Endothelial cell of umbilical vein (primary cell): ENCODE results near the gene EVC. TPM values are rescaled to one million over a fixed set of nuclear protein-coding genes. Genes with fewer than 3 reads are reported as not detected.

Experiments used
- BruUV-seq: library from RNA; stranded (reverse); fragments of 400-500 nt; replicated peaks from 2 replicates; lab custom pipeline; 2021; lab: Mats Ljungman, UMichigan
- CTCF ChIA-PET: fragments of 300-600, 350-600 bp; sonication (Branson Sonifier 250); formaldehyde crosslinking; loops from one replicate; lab custom pipeline; 2021; ENCODE audit warnings: antibody characterized with exemption, inconsistent platforms; lab: Charles Lee
- POLR2A ChIA-PET: fragments of 300-600, 350-600 bp; sonication (Branson Sonifier 250); formaldehyde crosslinking; loops from one replicate; lab custom pipeline; 2021; ENCODE audit warnings: antibody characterized with exemption, inconsistent platforms; lab: Charles Lee
- DNase-seq: peaks from one replicate; pipeline ENCODE4 v3.0.0-alpha.2; 2011; ENCODE audit warnings: low read depth, low spot score
- FAIRE-seq: peaks from 2 replicates; lab custom pipeline; 2011; peaks lifted over from hg19 to GRCh38; lab: Jason Lieb, UNC
- H2AFZ ChIP-seq: 2 replicates; pipeline ENCODE4 v1.6.0; 2012; ENCODE audit warnings: low read depth, low read length, control low read depth, inconsistent platforms
- H3K27ac ChIP-seq: 2 replicates; pipeline ENCODE4 v1.5.1; 2011; ENCODE audit warnings: low read depth, mild to moderate bottlenecking, control low read depth, low read length, moderate library complexity; ENCODE audit not compliant: insufficient read depth
- H3K27me3 ChIP-seq, 2 experiments: 2 replicates each; pipeline versions ENCODE4 v1.6.0 to v1.6.1; 2011; ENCODE audit warnings: low read length in 2 of 2, mixed read lengths in 1 of 2; ENCODE audit not compliant: control insufficient read depth in 2 of 2, insufficient read depth in 2 of 2
- H3K36me3 ChIP-seq, 2 experiments: 2 replicates in 1 of 2; 3 replicates in 1 of 2; pipeline ENCODE4 v1.5.1; 2011; ENCODE audit warnings: low read length in 2 of 2, mild to moderate bottlenecking in 1 of 2, moderate library complexity in 1 of 2; ENCODE audit not compliant: control insufficient read depth in 2 of 2, insufficient read depth in 2 of 2; ENCODE audit errors: extremely low read depth in 1 of 2
- H3K4me1 ChIP-seq: 3 replicates; pipeline ENCODE4 v1.5.1; 2011; ENCODE audit warnings: mild to moderate bottlenecking, low read length; ENCODE audit not compliant: control insufficient read depth, insufficient read depth; ENCODE audit errors: extremely low read depth
- H3K4me2 ChIP-seq: 2 replicates; pipeline ENCODE4 v1.6.1; 2011; ENCODE audit warnings: low read length, control low read depth, mixed read lengths; ENCODE audit not compliant: insufficient read depth
- H3K4me3 ChIP-seq, 3 experiments: fragments of 200-600 bp in 1 of 3; sonication (generic), shearing (Covaris generic) in 1 of 3; replicated peaks in 1 of 3; 2 replicates each; pipeline ENCODE4 v1.5.1; 2011 to 2016; ENCODE audit warnings: control low read depth in 3 of 3, low read length in 3 of 3, mild to moderate bottlenecking in 2 of 3, inconsistent platforms in 1 of 3, low read depth in 1 of 3, moderate library complexity in 1 of 3; ENCODE audit not compliant: insufficient read depth in 1 of 3
- H3K79me2 ChIP-seq: 2 replicates; pipeline ENCODE4 v1.6.0; 2012; ENCODE audit warnings: low read length, inconsistent platforms; ENCODE audit not compliant: control insufficient read depth, insufficient read depth
- H3K9ac ChIP-seq: replicated peaks from 2 replicates; pipeline ENCODE3; 2011; ENCODE audit warnings: low read length, control low read depth; ENCODE audit not compliant: insufficient read depth; ENCODE audit errors: extremely low read depth
- H3K9me1 ChIP-seq: replicated peaks from 3 replicates; pipeline ENCODE4 v1.6.0; 2011; ENCODE audit warnings: mild to moderate bottlenecking, low read length; ENCODE audit not compliant: control insufficient read depth, insufficient read depth; ENCODE audit errors: extremely low read depth
- H3K9me3 ChIP-seq: replicated peaks from 2 replicates; pipeline ENCODE4 v1.5.1; 2012; ENCODE audit warnings: low read length, inconsistent platforms; ENCODE audit not compliant: control insufficient read depth, insufficient read depth
- H4K20me1 ChIP-seq: replicated peaks from 2 replicates; pipeline ENCODE3; 2011; ENCODE audit warnings: mild to moderate bottlenecking, low read length; ENCODE audit not compliant: control insufficient read depth, insufficient read depth; ENCODE audit errors: extremely low read depth
- CTCF ChIP-seq, 2 donors: IDR thresholded peaks; 1 replicate in 1 of 2; 2 replicates in 1 of 2; pipeline ENCODE4 v1.5.1; 2011; ENCODE audit warnings: low read length in 2 of 2, mild to moderate bottlenecking in 2 of 2, moderate library complexity in 2 of 2, control low read depth in 1 of 2, inconsistent platforms in 1 of 2, low read depth in 1 of 2; ENCODE audit not compliant: insufficient read depth in 1 of 2; ENCODE audit errors: extremely low read depth in 1 of 2
- EZH2 ChIP-seq: IDR thresholded peaks from 2 replicates; pipeline ENCODE4 v1.6.1; 2012; ENCODE audit warnings: borderline replicate concordance, low read depth, mild to moderate bottlenecking, moderate library complexity, low read length, inconsistent platforms; ENCODE audit not compliant: severe bottlenecking
- FOS ChIP-seq: IDR thresholded peaks from 2 replicates; pipeline ENCODE4 v1.6.1; 2011; ENCODE audit warnings: mild to moderate bottlenecking, low read length, moderate library complexity, borderline replicate concordance; ENCODE audit not compliant: insufficient read depth
- GATA2 ChIP-seq: IDR thresholded peaks from 2 replicates; pipeline ENCODE4 v1.7.0; 2011; ENCODE audit warnings: low read depth, mild to moderate bottlenecking, moderate library complexity, mixed read lengths, low read length; ENCODE audit not compliant: insufficient read length, insufficient read depth
- JUN ChIP-seq: IDR thresholded peaks from 2 replicates; pipeline ENCODE4 v1.6.1; 2011; ENCODE audit warnings: borderline replicate concordance, low read depth; ENCODE audit not compliant: insufficient read length, insufficient read depth
- MYC ChIP-seq: IDR thresholded peaks from one replicate; pipeline ENCODE4 v1.6.1; 2011; ENCODE audit warnings: mild to moderate bottlenecking, low read depth, low read length
- POLR2A ChIP-seq: IDR thresholded peaks from 2 replicates; pipeline ENCODE4 v1.6.1; 2012; ENCODE audit warnings: low read depth, mild to moderate bottlenecking, control low read depth, low read length
- POLR2AphosphoS5 ChIP-seq: IDR thresholded peaks from 2 replicates; pipeline ENCODE4 v1.6.1; 2012; ENCODE audit warnings: low read depth, mild to moderate bottlenecking, control low read depth, low read length, moderate library complexity; ENCODE audit not compliant: insufficient read depth
- dilution Hi-C: fragments of 300-500 bp; cut with MboI; formaldehyde crosslinking; loops from one replicate; pipeline ENCODE4 v1.15.0; 2019; ENCODE audit warnings: low sequenced_read_pairs; ENCODE audit not compliant: extremely low pct_ligation_motif_present
- intact Hi-C: fragments of 100-400 bp; cut with micrococcal nuclease; formaldehyde crosslinking; loops from one replicate; pipeline ENCODE4 v1.10.0; 2022
- polyA plus RNA-seq, 4 experiments: library from polyadenylated mRNA; depleted of rRNA in 3 of 4; stranded (reverse) in 3 of 4; unstranded in 1 of 4; fragments of >200 nt; gene quantifications; 2 replicates each; pipeline versions ENCODE4 v1.2.1 to v1.2.3, GENCODE V29; 2011 to 2012; ENCODE audit warnings: missing spikeins in 1 of 4
- total RNA-seq: library from RNA; stranded (reverse); gene quantifications from 2 replicates; pipeline ENCODE4 v1.2.3, GENCODE V29; 2021
- TF ChIP-seq, protein P1 (sequence below): IDR thresholded peaks from 2 replicates; pipeline ENCODE4 v1.6.1; 2011; ENCODE audit not compliant: insufficient read depth, insufficient read length

The EVC gene
- total and polyA plus RNA-seq, 2 donors (not counting 3 experiments of a cell fraction or from before 2014, with no cell fraction given) = 6.3 to 31.6 TPM

DNA sequence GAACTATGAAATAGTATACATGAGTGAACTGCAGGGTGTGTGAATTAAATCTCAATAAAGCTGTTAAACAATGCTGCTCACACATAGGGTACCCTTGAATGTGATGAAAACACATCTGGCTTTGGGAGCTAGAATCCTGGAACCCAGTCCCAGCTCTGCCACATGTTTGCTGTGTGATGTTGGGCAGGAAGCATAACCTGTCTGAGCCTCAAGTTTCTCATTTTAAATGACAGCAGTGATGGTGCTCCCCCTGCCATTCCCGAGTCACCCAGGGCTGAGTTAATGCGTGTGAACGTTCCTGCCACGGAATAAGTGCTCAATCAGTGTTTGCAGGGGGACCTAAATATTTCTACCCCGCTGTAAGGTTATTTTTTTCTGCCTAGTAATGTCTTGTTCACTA, 10.9 kb downstream of the EVC start:
- DNase-seq = no peak
- POLR2A ChIA-PET = no interaction called here
- CTCF ChIA-PET = interaction anchor here (1.1 to 1.4 kb wide), 2 partner anchors 12 to 13 kb away, joined by 3 read pairs; no protein-coding TSS in a partner anchor
- Histone ChIP-seq H4K20me1 (no peaks in the 10 kb centered on the region), H3K9me3 (no peaks in the 10 kb centered on the region), H3K4me1 (peaks cover 3% of the 10 kb centered on the region), H3K9me1 (no peaks in the 10 kb centered on the region), H3K4me3 (no peak overlapping the region), H3K36me3 (peaks cover 3 to 6% of the 10 kb centered on the region in 2 experiments), H3K27ac (no peak overlapping the region), H3K4me2 (no peak overlapping the region), H3K27me3 (no peaks in the 10 kb centered on the region), H2AFZ (no peak overlapping the region), H3K79me2 (peaks cover 12% of the 10 kb centered on the region), H3K9ac (no peak overlapping the region)
- BruUV-seq = no TSS peak
- no peak for FAIRE-seq
- TF ChIP-seq GATA2 (no peak), MYC (no peak), CTCF (IDR thresholded peaks at IDR 0.05; ENCODE audit: extremely low read depth in 1 of 2, insufficient read depth in 1 of 2, low read depth in 1 of 2, low read length in 2 of 2) (no peak), FOS (no peak), JUN (no peak), POLR2AphosphoS5 (no peak), POLR2A (no peak), EZH2 (no peak)
- TF ChIP-seq, protein P1, sequence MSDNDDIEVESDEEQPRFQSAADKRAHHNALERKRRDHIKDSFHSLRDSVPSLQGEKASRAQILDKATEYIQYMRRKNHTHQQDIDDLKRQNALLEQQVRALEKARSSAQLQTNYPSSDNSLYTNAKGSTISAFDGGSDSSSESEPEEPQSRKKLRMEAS = no peak
- dilution Hi-C loops = no loop called here
- intact Hi-C loops = no loop called here
